ENCODE data around the gene CASP8AP2. TPM values are rescaled to one million over a fixed set of nuclear protein-coding genes. Genes with fewer than 3 reads are reported as not detected.
"Not testable (repeated sequence)": the region's sequence is repeated elsewhere in the genome, so short reads cannot be mapped to it uniquely, and the experiment has no call there.

CASP8AP2 gene
- polyA plus RNA-seq, 3 donors, result 3.5 to 10.5 (median 7.4) TPM

DNA sequence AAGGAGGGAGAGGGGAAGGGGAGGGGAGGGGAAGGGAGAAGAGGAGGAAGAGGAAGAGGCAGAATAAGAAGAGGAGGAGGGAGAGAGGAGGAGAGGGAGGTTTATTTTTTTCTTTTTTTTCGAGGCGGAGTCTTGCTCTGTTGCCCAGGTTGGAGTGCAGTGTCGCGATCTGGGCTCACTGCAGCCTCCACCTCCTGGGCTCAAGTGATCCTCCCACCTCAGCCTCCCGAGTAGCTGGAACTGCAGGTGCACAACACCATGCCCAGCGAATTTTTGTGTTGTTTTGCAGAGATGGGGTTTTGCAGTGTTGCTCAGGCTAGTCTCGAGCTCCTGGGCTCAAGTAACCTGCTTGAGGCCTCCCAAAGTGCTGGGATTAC is 58.4 kb downstream of the CASP8AP2 start:
- H3K27me3 Mint-ChIP-seq (ENCODE audit: low read depth in 3 of 3), result peaks cover 36 to 54% (median 45%) of the 10 kb centered on the region in 3 donors

DNA sequence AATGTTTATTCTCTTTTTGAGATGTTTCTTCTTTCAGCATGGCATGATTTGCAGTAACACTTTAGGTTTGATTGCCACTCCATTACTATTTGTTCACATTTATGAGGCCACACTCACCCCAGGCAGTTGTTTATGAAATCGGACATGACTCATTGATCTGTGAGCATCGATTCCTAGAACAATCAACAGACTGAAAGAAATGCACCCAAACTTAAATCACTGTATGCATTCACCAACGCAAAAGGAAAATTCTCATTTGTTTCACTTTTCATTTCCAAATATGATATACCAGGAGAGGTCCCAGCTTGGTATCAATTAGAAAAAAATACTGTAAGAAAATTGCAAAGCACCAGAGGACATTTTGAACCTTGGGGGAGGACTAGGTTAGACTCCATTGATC is 59.2 kb downstream of the CASP8AP2 start:
- TF ChIP-seq CTCF (IDR thresholded peaks at IDR 0.05), result no peak
- Histone ChIP-seq H3K27me3 (ENCODE audit: control insufficient read depth in 2 of 2, insufficient read depth in 2 of 2, low read length in 2 of 2) (peaks cover 4 to 37% of the 10 kb centered on the region in 2 donors), H3K4me1 (ENCODE audit: control insufficient read depth in 1 of 2, insufficient read depth in 2 of 2, low read length in 2 of 2) (peaks cover 0 to 7% of the 10 kb centered on the region in 2 donors), H4K20me1 (ENCODE audit: insufficient read depth, low read length) (no peaks in the 10 kb centered on the region), H3K27ac (ENCODE audit: low read depth in 1 of 2, low read length in 2 of 2) (no peak overlapping the region), H2AFZ (ENCODE audit: insufficient read depth, low read depth, low read length, poor library complexity, severe bottlenecking) (no peak overlapping the region), H3K4me2 (replicated peaks; ENCODE audit: extremely low read depth, low read length, poor library complexity, severe bottlenecking) (no peak overlapping the region), H3K9me3 (replicated peaks in 1 of 2; ENCODE audit: control insufficient read depth in 1 of 2, insufficient read depth in 1 of 2, low read length in 2 of 2) (peaks cover 0 to 8% of the 10 kb centered on the region in 2 donors), H3K79me2 (ENCODE audit: insufficient read depth, low read length) (no peaks in the 10 kb centered on the region), H3K36me3 (replicated peaks in 1 of 2; ENCODE audit: control insufficient read depth in 1 of 2, insufficient read depth in 2 of 2, low read length in 2 of 2) (no peaks in the 10 kb centered on the region), H3K9ac (ENCODE audit: insufficient read depth, low read length, poor library complexity, severe bottlenecking) (no peak overlapping the region), H3K4me3 (replicated peaks in 1 of 3; ENCODE audit: low read depth in 2 of 3, low read length in 3 of 3) (no peak overlapping the region)
- H3K4me1 Mint-ChIP-seq, result peaks cover 4% of the 10 kb centered on the region
- H3K36me3 Mint-ChIP-seq, result no peaks in the 10 kb centered on the region
- WGBS (ENCODE audit: insufficient coverage), result 94% methylated on average over 2 of the region's 3 CpGs
- H3K27ac Mint-ChIP-seq, result no peak overlapping the region
- H3K4me3 Mint-ChIP-seq, result no peak overlapping the region
- no peak for DNase-seq
- H3K27me3 Mint-ChIP-seq (ENCODE audit: low read depth in 3 of 3), result peaks cover 36 to 54% (median 45%) of the 10 kb centered on the region in 3 donors
- intact Hi-C loops (cut with micrococcal nuclease), result no loop called here
- peaks cover 4 to 24% (median 12%) of the 10 kb centered on the region in 7 donors for H3K9me3 Mint-ChIP-seq

More for the DNA sequence above, 58.4 kb downstream of the CASP8AP2 start:
- H3K4me1 ChIP-seq (ENCODE audit: control insufficient read depth in 1 of 2, insufficient read depth in 2 of 2, low read length in 2 of 2), result peaks cover 0 to 7% of the 10 kb centered on the region in 2 donors
- intact Hi-C loops (cut with micrococcal nuclease), result no loop called here
- peaks cover 4 to 37% of the 10 kb centered on the region in 2 donors for H3K27me3 ChIP-seq (ENCODE audit: control insufficient read depth in 2 of 2, insufficient read depth in 2 of 2, low read length in 2 of 2)
- no peaks in the 10 kb centered on the region for H3K79me2 ChIP-seq (ENCODE audit: insufficient read depth, low read length)
- Mint-ChIP-seq H3K4me3 (peak overlapping the region in 1 of 2 donors; percentile 30), H3K9me3 (peaks cover 4 to 26% (median 12%) of the 10 kb centered on the region in 7 donors), H3K4me1 (peaks cover 4% of the 10 kb centered on the region), H3K27ac (no peak overlapping the region), H3K36me3 (no peaks in the 10 kb centered on the region)
- peaks cover 0 to 8% of the 10 kb centered on the region in 2 donors for H3K9me3 ChIP-seq (replicated peaks in 1 of 2; ENCODE audit: control insufficient read depth in 1 of 2, insufficient read depth in 1 of 2, low read length in 2 of 2)
- peak overlapping the region; percentile 18 for H3K4me2 ChIP-seq (replicated peaks; ENCODE audit: extremely low read depth, low read length, poor library complexity, severe bottlenecking)
- H3K27ac ChIP-seq (ENCODE audit: low read depth in 1 of 2, low read length in 2 of 2), result no peak overlapping the region
- no peak overlapping the region for H3K9ac ChIP-seq (ENCODE audit: insufficient read depth, low read length, poor library complexity, severe bottlenecking)
- DNase-seq, result no peak
- TF ChIP-seq CTCF (IDR thresholded peaks at IDR 0.05), result no peak
- no peaks in the 10 kb centered on the region for H4K20me1 ChIP-seq (ENCODE audit: insufficient read depth, low read length)
- no peak overlapping the region for H2AFZ ChIP-seq (ENCODE audit: insufficient read depth, low read depth, low read length, poor library complexity, severe bottlenecking)
- 100% methylated on average over 1 of the region's 7 CpGs for WGBS (ENCODE audit: insufficient coverage)
- H3K4me3 ChIP-seq (replicated peaks in 1 of 3; ENCODE audit: low read depth in 2 of 3, low read length in 3 of 3), result no peak overlapping the region
- H3K36me3 ChIP-seq (replicated peaks in 1 of 2; ENCODE audit: control insufficient read depth in 1 of 2, insufficient read depth in 2 of 2, low read length in 2 of 2), result no peaks in the 10 kb centered on the region

DNA sequence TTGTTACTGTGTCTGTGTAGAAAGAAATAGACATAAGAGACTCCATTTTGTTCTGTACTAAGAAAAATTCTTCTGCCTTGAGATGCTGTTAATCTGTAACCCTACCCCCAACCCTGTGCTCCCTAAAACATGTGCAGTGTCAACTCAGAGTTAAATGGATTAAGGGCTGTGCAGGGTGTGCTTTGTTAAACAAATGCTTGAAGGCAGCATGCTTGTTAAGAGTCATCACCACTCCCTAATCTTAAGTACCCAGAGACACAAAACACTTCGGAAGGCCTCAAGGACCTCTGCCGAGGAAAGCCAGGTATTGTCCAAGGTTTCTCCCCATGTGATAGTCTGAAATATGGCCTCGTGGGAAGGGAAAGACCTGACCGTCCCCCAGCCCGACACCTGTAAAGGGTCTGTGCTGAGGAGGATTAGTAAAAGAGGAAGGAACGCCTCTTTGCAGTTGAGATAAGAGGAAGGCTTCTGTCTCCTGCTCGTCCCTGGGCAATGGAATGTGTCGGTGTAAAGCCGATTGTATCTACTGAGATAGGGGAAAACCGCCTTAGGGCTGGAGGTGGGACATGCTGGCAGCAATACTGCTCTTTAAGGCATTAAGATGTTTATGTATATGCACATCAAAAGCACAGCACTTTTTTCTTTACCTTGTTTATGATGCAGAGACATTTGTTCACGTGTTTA is 61.3 kb downstream of the CASP8AP2 start:
- WGBS (ENCODE audit: insufficient coverage), result 25% methylated on average over 4 of the region's 11 CpGs
- H3K9me3 Mint-ChIP-seq, result peaks cover 4 to 20% (median 11%) of the 10 kb centered on the region in 7 donors
- H3K27me3 ChIP-seq (ENCODE audit: control insufficient read depth in 2 of 2, insufficient read depth in 2 of 2, low read length in 2 of 2), result peaks cover 7 to 37% of the 10 kb centered on the region in 2 donors
- H3K79me2 ChIP-seq (ENCODE audit: insufficient read depth, low read length); H3K4me2 ChIP-seq (replicated peaks; ENCODE audit: extremely low read depth, low read length, poor library complexity, severe bottlenecking); H3K9ac ChIP-seq (ENCODE audit: insufficient read depth, low read length, poor library complexity, severe bottlenecking); H3K27ac Mint-ChIP-seq; H3K9me3 ChIP-seq (replicated peaks in 1 of 2; ENCODE audit: control insufficient read depth in 1 of 2, insufficient read depth in 1 of 2, low read length in 2 of 2); DNase-seq; H3K36me3 Mint-ChIP-seq; H4K20me1 ChIP-seq (ENCODE audit: insufficient read depth, low read length); H3K4me1 Mint-ChIP-seq; H3K4me3 ChIP-seq (replicated peaks in 1 of 3; ENCODE audit: low read depth in 2 of 3, low read length in 3 of 3); H3K27ac ChIP-seq (ENCODE audit: low read depth in 1 of 2, low read length in 2 of 2); H3K4me1 ChIP-seq (ENCODE audit: control insufficient read depth in 1 of 2, insufficient read depth in 2 of 2, low read length in 2 of 2); H2AFZ ChIP-seq (ENCODE audit: insufficient read depth, low read depth, low read length, poor library complexity, severe bottlenecking); intact Hi-C loops (cut with micrococcal nuclease); H3K36me3 ChIP-seq (replicated peaks in 1 of 2; ENCODE audit: control insufficient read depth in 1 of 2, insufficient read depth in 2 of 2, low read length in 2 of 2): not testable (repeated sequence)
- H3K27me3 Mint-ChIP-seq (ENCODE audit: low read depth in 3 of 3), result peaks cover 33 to 57% (median 45%) of the 10 kb centered on the region in 3 donors
- H3K4me3 Mint-ChIP-seq, result peak overlapping the region in 1 of 2 donors; percentile 54
